ENCODE measurements around the gene XKRX.

DNA sequence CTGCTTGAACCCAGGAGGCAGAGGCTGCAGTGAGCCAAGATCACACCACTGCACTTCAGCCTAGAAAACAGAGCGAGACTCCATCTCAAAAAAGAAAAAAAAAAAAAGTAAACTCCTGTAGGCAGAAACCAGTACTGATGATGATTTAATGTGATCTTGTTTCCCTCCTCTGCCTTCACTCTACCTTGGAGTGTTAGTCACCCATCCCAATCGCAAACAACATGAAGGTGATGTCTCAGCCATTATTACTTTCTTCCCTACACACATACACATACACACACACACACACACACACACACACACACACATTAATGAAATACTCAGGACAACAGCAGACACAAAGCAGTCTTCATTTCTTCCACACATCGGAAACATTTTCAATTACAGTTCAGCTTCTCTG lies 15.6 kb downstream of the XKRX start:
- TF ChIP-seq, protein P1, sequence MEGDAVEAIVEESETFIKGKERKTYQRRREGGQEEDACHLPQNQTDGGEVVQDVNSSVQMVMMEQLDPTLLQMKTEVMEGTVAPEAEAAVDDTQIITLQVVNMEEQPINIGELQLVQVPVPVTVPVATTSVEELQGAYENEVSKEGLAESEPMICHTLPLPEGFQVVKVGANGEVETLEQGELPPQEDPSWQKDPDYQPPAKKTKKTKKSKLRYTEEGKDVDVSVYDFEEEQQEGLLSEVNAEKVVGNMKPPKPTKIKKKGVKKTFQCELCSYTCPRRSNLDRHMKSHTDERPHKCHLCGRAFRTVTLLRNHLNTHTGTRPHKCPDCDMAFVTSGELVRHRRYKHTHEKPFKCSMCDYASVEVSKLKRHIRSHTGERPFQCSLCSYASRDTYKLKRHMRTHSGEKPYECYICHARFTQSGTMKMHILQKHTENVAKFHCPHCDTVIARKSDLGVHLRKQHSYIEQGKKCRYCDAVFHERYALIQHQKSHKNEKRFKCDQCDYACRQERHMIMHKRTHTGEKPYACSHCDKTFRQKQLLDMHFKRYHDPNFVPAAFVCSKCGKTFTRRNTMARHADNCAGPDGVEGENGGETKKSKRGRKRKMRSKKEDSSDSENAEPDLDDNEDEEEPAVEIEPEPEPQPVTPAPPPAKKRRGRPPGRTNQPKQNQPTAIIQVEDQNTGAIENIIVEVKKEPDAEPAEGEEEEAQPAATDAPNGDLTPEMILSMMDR (IDR thresholded peaks at IDR 0.05; ENCODE audit: insufficient read depth, low read depth, low read length) = no peak
- TF ChIP-seq EZH2 (IDR thresholded peaks at IDR 0.05; ENCODE audit: insufficient read depth, low read length) = no peak

All from astrocyte (in vitro differentiated cells and primary cell).